ENCODE results near the gene PLCB3.
A peak's percentile ranks its signal among the peaks of the same experiment; 100 is the strongest.

Gene PLCB3

GRCh38 chr11:64251016-64251752 is at the start of gene PLCB3:
PLCB3 (plus strand) TSS chr11:64251530; CDS start chr11:64251650, 120 bp downstream.
- DNase-seq: peak; percentile 70

- no peak for DNase-seq
Measured at GRCh38 chr11:64201543-64201942, 49.8 kb upstream of the PLCB3 start.

GRCh38 chr11:64202992-64203391 is 48.3 kb upstream of the PLCB3 start:
- no peak for DNase-seq

GRCh38 chr11:64203421-64204079 is 47.8 kb upstream of the PLCB3 start:
- no peak for DNase-seq

GRCh38 chr11:64204080-64204440 is 47.3 kb upstream of the PLCB3 start:
- no peak for DNase-seq

GRCh38 chr11:64204464-64204989 is 46.8 kb upstream of the PLCB3 start:
- DNase-seq: peak; percentile 84

- DNase-seq: peak; percentile 87
Measured at GRCh38 chr11:64206457-64207255, 44.7 kb upstream of the PLCB3 start, which contains the start of gene FERMT3. FERMT3 (plus strand) TSS chr11:64206721; CDS start chr11:64207365, 644 bp downstream.

GRCh38 chr11:64207256-64208085 is 43.9 kb upstream of the PLCB3 start:
- peak; percentile 90 for DNase-seq

GRCh38 chr11:64208086-64208795 is 43.1 kb upstream of the PLCB3 start:
- no peak for DNase-seq

GRCh38 chr11:64208796-64209562 is 42.4 kb upstream of the PLCB3 start:
- no peak for DNase-seq

GRCh38 chr11:64209563-64209843 is 41.8 kb upstream of the PLCB3 start:
- no peak for DNase-seq

GRCh38 chr11:64210301-64211020 is 40.9 kb upstream of the PLCB3 start:
- no peak for DNase-seq

- DNase-seq: no peak
Measured at GRCh38 chr11:64211181-64211872, 40.0 kb upstream of the PLCB3 start.

- no peak for DNase-seq
Measured at GRCh38 chr11:64216879-64217278, 34.5 kb upstream of the PLCB3 start.

GRCh38 chr11:64218628-64219353 is 32.5 kb upstream of the PLCB3 start:
- no peak for DNase-seq

- no peak for DNase-seq
Measured at GRCh38 chr11:64219354-64219684, 32.0 kb upstream of the PLCB3 start.

GRCh38 chr11:64219755-64220154 is 31.6 kb upstream of the PLCB3 start:
- DNase-seq: no peak

GRCh38 chr11:64220271-64220670 is 31.1 kb upstream of the PLCB3 start:
- DNase-seq: no peak

- no peak for DNase-seq
Measured at GRCh38 chr11:64220798-64221197, 30.5 kb upstream of the PLCB3 start.

All from activated CD4-positive, alpha-beta T cell treated with anti-CD3 and anti-CD28 coated beads for 48 hours (primary cell).